IMR-90 (cell line): ENCODE data around the gene LIMCH1. TPM values are rescaled to one million over a fixed set of nuclear protein-coding genes. Genes with fewer than 3 reads are reported as not detected.

ENCODE experiments used
- ATAC-seq: fragments of 200-7000 bp; cut with Tn5 transposase; 2 replicates; pipeline ENCODE4 v1.9.1; 2020; ENCODE audit warnings: low read depth, mild to moderate bottlenecking, moderate library complexity
- BruUV-seq: library from RNA; stranded (reverse); fragments of 400-500 nt; replicated peaks from 2 replicates; lab custom pipeline; 2021; lab: Mats Ljungman, UMichigan
- CTCF ChIA-PET: fragments of 300-600 bp; formaldehyde crosslinking; extraction: SDS; loops from one replicate; lab custom pipeline; 2021; ENCODE audit warnings: antibody characterized with exemption; lab: Yijun Ruan, JAX
- POLR2A ChIA-PET: fragments of 300-600 bp; sonication (Branson Sonifier 250); formaldehyde crosslinking; loops from one replicate; lab custom pipeline; 2022; ENCODE audit warnings: antibody characterized with exemption; ENCODE audit not compliant: unreplicated experiment; lab: Charles Lee
- DNase-seq: peaks from one replicate; pipeline ENCODE4 v3.0.0; 2013
- H2AFZ ChIP-seq: replicated peaks from 2 replicates; pipeline ENCODE3; 2013; ENCODE audit warnings: low read length, mild to moderate bottlenecking; ENCODE audit not compliant: poor library complexity
- H2AK5ac ChIP-seq: 2 replicates; pipeline ENCODE4 v1.6.1; 2013; ENCODE audit warnings: low read depth, low read length, inconsistent platforms
- H2AK9ac ChIP-seq: replicated peaks from 2 replicates; pipeline ENCODE3; 2013; ENCODE audit warnings: mild to moderate bottlenecking, low read depth, low read length, moderate library complexity; ENCODE audit not compliant: poor library complexity
- H2BK120ac ChIP-seq: 2 replicates; pipeline ENCODE4 v1.6.1; 2013; ENCODE audit warnings: low read depth, low read length, inconsistent platforms
- H2BK15ac ChIP-seq: 3 replicates; pipeline ENCODE4 v1.6.1; 2013; ENCODE audit warnings: low read depth, low read length, inconsistent platforms
- H2BK20ac ChIP-seq: 2 replicates; pipeline ENCODE4 v1.6.1; 2013; ENCODE audit warnings: low read depth, mild to moderate bottlenecking, inconsistent platforms, low read length, moderate library complexity
- H2BK5ac ChIP-seq: 2 replicates; pipeline ENCODE4 v1.6.1; 2013; ENCODE audit warnings: mild to moderate bottlenecking, low read depth, low read length, inconsistent platforms; ENCODE audit not compliant: poor library complexity, severe bottlenecking
- H3K14ac ChIP-seq: replicated peaks from 2 replicates; pipeline ENCODE4 v1.6.1; 2013; ENCODE audit warnings: low read depth, low read length, inconsistent platforms
- H3K18ac ChIP-seq: 2 replicates; pipeline ENCODE4 v1.6.1; 2013; ENCODE audit warnings: low read depth, low read length, control low read depth
- H3K23ac ChIP-seq: 2 replicates; pipeline ENCODE4 v1.6.1; 2013; ENCODE audit warnings: low read depth, low read length, inconsistent platforms
- H3K27ac ChIP-seq: 2 replicates; pipeline ENCODE4 v1.5.1; 2013; ENCODE audit warnings: mild to moderate bottlenecking, control low read depth, low read length; ENCODE audit not compliant: insufficient read depth
- H3K27me3 ChIP-seq: 2 replicates; pipeline ENCODE4 v1.6.1; 2013; ENCODE audit warnings: low read length; ENCODE audit not compliant: control insufficient read depth, insufficient read depth
- H3K36me3 ChIP-seq: 2 replicates; pipeline ENCODE4 v1.6.1; 2013; ENCODE audit warnings: low read length, mixed read lengths; ENCODE audit not compliant: control insufficient read depth, insufficient read depth
- H3K4ac ChIP-seq: 2 replicates; pipeline ENCODE4 v1.6.1; 2013; ENCODE audit warnings: low read depth, low read length, inconsistent platforms
- H3K4me1 ChIP-seq: 2 replicates; pipeline ENCODE4 v1.6.1; 2013; ENCODE audit warnings: low read length, mixed read lengths; ENCODE audit not compliant: control insufficient read depth, insufficient read depth
- H3K4me2 ChIP-seq: 2 replicates; pipeline ENCODE4 v1.6.1; 2013; ENCODE audit warnings: low read depth, mild to moderate bottlenecking, control low read depth, low read length, moderate library complexity
- H3K4me3 ChIP-seq: 2 replicates; pipeline ENCODE4 v1.5.1; 2013; ENCODE audit warnings: low read depth, mild to moderate bottlenecking, control low read depth, low read length, moderate library complexity; ENCODE audit not compliant: insufficient read depth
- H3K56ac ChIP-seq: 2 replicates; pipeline ENCODE4 v1.6.1; 2013; ENCODE audit warnings: low read length, inconsistent platforms; ENCODE audit not compliant: insufficient read depth; ENCODE audit errors: extremely low read depth
- H3K79me1 ChIP-seq, 2 experiments: 2 replicates each; pipeline ENCODE4 v1.6.1; 2013; ENCODE audit warnings: low read length in 2 of 2, inconsistent platforms in 1 of 2, low read depth in 1 of 2
- H3K9ac ChIP-seq: 2 replicates; pipeline ENCODE4 v1.6.1; 2013; ENCODE audit warnings: low read depth, low read length, control low read depth
- H3K9me1 ChIP-seq: 2 replicates; pipeline ENCODE4 v1.6.1; 2013; ENCODE audit warnings: low read length, inconsistent platforms; ENCODE audit not compliant: insufficient read depth
- H3K9me3 ChIP-seq: 2 replicates; pipeline ENCODE4 v1.6.1; 2013; ENCODE audit warnings: low read length; ENCODE audit not compliant: control insufficient read depth, insufficient read depth
- H4K20me1 ChIP-seq: 2 replicates; pipeline ENCODE4 v1.6.1; 2013; ENCODE audit warnings: low read length, inconsistent platforms; ENCODE audit not compliant: insufficient read depth
- H4K5ac ChIP-seq: 2 replicates; pipeline ENCODE4 v1.6.1; 2013; ENCODE audit warnings: mild to moderate bottlenecking, low read depth, low read length, control low read depth
- H4K8ac ChIP-seq, 2 experiments: 2 replicates each; pipeline ENCODE4 v1.6.1; 2013; ENCODE audit warnings: low read depth in 2 of 2, low read length in 2 of 2, control low read depth in 1 of 2, inconsistent platforms in 1 of 2
- H4K91ac ChIP-seq: 2 replicates; pipeline ENCODE4 v1.6.1; 2013; ENCODE audit warnings: low read depth, low read length, inconsistent platforms; ENCODE audit not compliant: insufficient read depth
- CEBPB ChIP-seq: IDR thresholded peaks from 2 replicates; pipeline ENCODE4 v1.6.1; 2012; ENCODE audit warnings: low read depth, low read length, improper control_type of control experiment
- CHD1 ChIP-seq: IDR thresholded peaks from 2 replicates; pipeline ENCODE4 v1.6.1; 2012; ENCODE audit warnings: low read depth, low read length, improper control_type of control experiment
- FOS ChIP-seq: fragments of 150-350 bp; IDR thresholded peaks from 2 replicates; pipeline ENCODE4 v1.6.1; 2016; ENCODE audit warnings: low read depth, low read length
- MAFK ChIP-seq: IDR thresholded peaks from 2 replicates; pipeline ENCODE4 v1.6.1; 2012; ENCODE audit warnings: low read depth, low read length, improper control_type of control experiment
- MAZ ChIP-seq: IDR thresholded peaks from 2 replicates; pipeline ENCODE4 v1.6.1; 2012; ENCODE audit warnings: low read depth, mild to moderate bottlenecking, low read length, improper control_type of control experiment, moderate library complexity, borderline replicate concordance
- MXI1 ChIP-seq: IDR thresholded peaks from 2 replicates; pipeline ENCODE4 v1.6.1; 2012; ENCODE audit warnings: low read depth, mild to moderate bottlenecking, low read length, moderate library complexity, borderline replicate concordance
- NFE2L2 ChIP-seq: fragments of 150-350 bp; IDR thresholded peaks from 2 replicates; pipeline ENCODE4 v1.6.1; 2016; ENCODE audit warnings: low read depth, mild to moderate bottlenecking, low read length
- POLR2A ChIP-seq: IDR thresholded peaks from 2 replicates; pipeline ENCODE4 v1.6.1; 2012; ENCODE audit warnings: mild to moderate bottlenecking, low read depth, low read length
- RCOR1 ChIP-seq: IDR thresholded peaks from 2 replicates; pipeline ENCODE4 v1.6.1; 2012; ENCODE audit warnings: mild to moderate bottlenecking, low read length, improper control_type of control experiment; ENCODE audit not compliant: insufficient replicate concordance
- RFX5 ChIP-seq: IDR thresholded peaks from 2 replicates; pipeline ENCODE4 v1.8.0; 2012; ENCODE audit warnings: low read depth, mild to moderate bottlenecking, low read length, moderate library complexity
- USF2 ChIP-seq: fragments of 150-350 bp; IDR thresholded peaks from 2 replicates; pipeline ENCODE4 v1.6.1; 2017; ENCODE audit warnings: mild to moderate bottlenecking, antibody characterized with exemption, low read length, low read depth
- dilution Hi-C: fragments of 300-500 bp; cut with HindIII; formaldehyde crosslinking; loops from one replicate; pipeline ENCODE4 v1.14.3; 2018; ENCODE audit warnings: low sequenced_read_pairs; ENCODE audit not compliant: unreplicated experiment
- in situ Hi-C: fragments of 300-500 bp; cut with MboI; formaldehyde crosslinking; loops from 3 replicates; pipeline ENCODE4 v1.14.3; 2019; ENCODE audit warnings: low sequenced_read_pairs, inconsistent platforms, mixed read lengths
- intact Hi-C: fragments of 100-400 bp; cut with micrococcal nuclease; formaldehyde crosslinking; loops from 2 replicates; pipeline ENCODE4 v1.10.0; 2022
- polyA plus RNA-seq, 3 experiments: library from polyadenylated mRNA; depleted of rRNA; stranded (reverse); fragments of >200 nt; gene quantifications; 2 replicates each; pipeline ENCODE4 v1.2.3, GENCODE V29; 2012; ENCODE audit warnings: low replicate concordance in 1 of 3
- total RNA-seq: library from RNA; depleted of rRNA; stranded (reverse); fragments of >200 nt; gene quantifications from 2 replicates; pipeline ENCODE4 v1.2.3, GENCODE V29; 2012

LIMCH1 gene
- total and polyA plus RNA-seq, 2 of the 4 experiments (the other 2 are of a cell fraction) = 0.89 to 2.9 TPM

DNA sequence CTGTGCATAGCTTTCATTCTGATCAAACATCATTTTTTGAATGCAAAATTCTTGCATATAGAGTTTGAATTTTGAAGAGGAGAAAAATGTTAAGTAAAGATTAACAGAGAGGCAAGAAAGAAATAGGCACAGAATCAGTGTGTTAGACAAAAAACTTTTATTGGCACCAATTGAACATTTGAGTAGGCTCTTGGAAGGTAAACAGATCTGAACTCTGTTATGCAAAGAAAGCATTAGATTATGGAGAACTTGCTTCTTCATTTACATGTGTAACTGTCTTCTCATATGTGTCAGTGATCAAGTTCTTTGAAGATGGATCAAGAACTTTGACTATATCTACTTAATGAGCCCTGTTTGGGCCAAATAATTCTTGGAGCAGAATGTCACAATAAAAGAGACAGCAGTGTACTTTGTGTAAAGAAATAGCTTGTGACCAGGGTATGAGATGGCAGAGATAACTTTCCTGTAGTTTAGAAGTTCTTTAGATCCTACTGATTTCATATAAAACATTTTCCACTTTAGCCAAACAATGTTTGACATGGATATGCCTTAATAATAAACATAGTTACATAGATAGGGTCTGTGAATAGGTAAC, 61.3 kb downstream of the LIMCH1 start:
- no peak overlapping the region for H3K23ac ChIP-seq
- POLR2A ChIA-PET = no interaction called here
- H3K27ac ChIP-seq = no peak overlapping the region
- H4K5ac ChIP-seq = no peak overlapping the region
- H3K14ac ChIP-seq = no peak overlapping the region
- H2AK9ac ChIP-seq = no peak overlapping the region
- no peak for DNase-seq
- H2BK120ac ChIP-seq = no peak overlapping the region
- H3K9me3 ChIP-seq = no peaks in the 10 kb centered on the region
- no peak overlapping the region for H2AFZ ChIP-seq
- no TSS peak for BruUV-seq
- ATAC-seq = no peak
- H2BK5ac ChIP-seq = no peak overlapping the region
- TF ChIP-seq POLR2A = no peak
- no peak for TF ChIP-seq NFE2L2
- TF ChIP-seq CEBPB = no peak
- TF ChIP-seq MXI1 = no peak
- no peak for TF ChIP-seq RCOR1
- TF ChIP-seq MAFK = no peak
- no peak for TF ChIP-seq CHD1
- no peak for TF ChIP-seq USF2
- no peak for TF ChIP-seq MAZ
- no peak for TF ChIP-seq FOS
- no peak for TF ChIP-seq RFX5
- H3K4me3 ChIP-seq = no peak overlapping the region
- H2BK20ac ChIP-seq = no peak overlapping the region
- H4K20me1 ChIP-seq = no peaks in the 10 kb centered on the region
- dilution Hi-C loops = no loop called here
- H3K4ac ChIP-seq = no peak overlapping the region
- CTCF ChIA-PET = interaction anchor here (0.5 to 0.7 kb wide), 3 partner anchors 62 to 850 kb away, joined by 3 read pairs; no protein-coding TSS in a partner anchor
- no peaks in the 10 kb centered on the region for H3K79me1 ChIP-seq
- H4K91ac ChIP-seq = no peak overlapping the region
- no peak overlapping the region for H3K9ac ChIP-seq
- no peak overlapping the region for H3K18ac ChIP-seq
- H3K27me3 ChIP-seq = no peaks in the 10 kb centered on the region; the same call in 1 of the 2 replicates
- no peak overlapping the region for H4K8ac ChIP-seq
- no peak overlapping the region for H3K4me2 ChIP-seq
- no peak overlapping the region for H2AK5ac ChIP-seq
- no peaks in the 10 kb centered on the region for H3K4me1 ChIP-seq
- H2BK15ac ChIP-seq = no peak overlapping the region
- in situ Hi-C loops = no loop called here
- no peaks in the 10 kb centered on the region for H3K36me3 ChIP-seq
- H3K9me1 ChIP-seq = no peaks in the 10 kb centered on the region
- intact Hi-C loops = no loop called here
- no peak overlapping the region for H3K56ac ChIP-seq
